GM23248 (cell line): ENCODE results near the gene MYO5A. TPM values are rescaled to one million over a fixed set of nuclear protein-coding genes. Genes with fewer than 3 reads are reported as not detected.

Source experiments
- DNase-seq: peaks from one replicate; pipeline ENCODE4 v3.0.0-alpha.2; 2015
- H2AFZ ChIP-seq: fragments of 200-600 bp; sonication (generic); 2 replicates; pipeline ENCODE4 v1.6.1; 2016; ENCODE audit warnings: antibody characterized with exemption
- H3F3A ChIP-seq: fragments of 200-600 bp; sonication (generic); 2 replicates; pipeline ENCODE4 v1.6.1; 2016; ENCODE audit warnings: mild to moderate bottlenecking, antibody characterized with exemption, mixed run types; ENCODE audit not compliant: insufficient read depth
- H3K27ac ChIP-seq: fragments of 200-600 bp; sonication (generic); 2 replicates; pipeline ENCODE4 v1.5.1; 2016; ENCODE audit warnings: mild to moderate bottlenecking
- H3K27me3 ChIP-seq: fragments of 200-600 bp; sonication (generic); replicated peaks from 2 replicates; pipeline ENCODE4 v1.6.1; 2016; ENCODE audit warnings: mild to moderate bottlenecking; ENCODE audit not compliant: insufficient read depth
- H3K36me3 ChIP-seq: fragments of 200-600 bp; sonication (generic); 2 replicates; pipeline ENCODE4 v1.6.1; 2016; ENCODE audit warnings: low read depth, mild to moderate bottlenecking
- H3K4me1 ChIP-seq: fragments of 200-600 bp; sonication (generic); 2 replicates; pipeline ENCODE4 v1.6.1; 2016; ENCODE audit warnings: mild to moderate bottlenecking; ENCODE audit not compliant: insufficient read depth
- H3K4me2 ChIP-seq: fragments of 200-600 bp; sonication (generic); one replicate; pipeline ENCODE4 v1.6.1; 2016; ENCODE audit warnings: mild to moderate bottlenecking; ENCODE audit not compliant: unreplicated experiment
- H3K4me3 ChIP-seq: fragments of 200-600 bp; sonication (generic); 2 replicates; pipeline ENCODE4 v1.5.1; 2016; ENCODE audit warnings: mild to moderate bottlenecking
- H3K79me2 ChIP-seq: fragments of 200-600 bp; sonication (generic); 2 replicates; pipeline ENCODE4 v1.6.1; 2016; ENCODE audit warnings: mild to moderate bottlenecking; ENCODE audit not compliant: insufficient read depth
- H3K9ac ChIP-seq: fragments of 200-600 bp; sonication (generic); 2 replicates; pipeline ENCODE4 v1.6.1; 2016; ENCODE audit warnings: mild to moderate bottlenecking
- H3K9me2 ChIP-seq: fragments of 200-600 bp; sonication (generic); 2 replicates; pipeline ENCODE4 v1.6.1; 2016; ENCODE audit warnings: mixed run types, mild to moderate bottlenecking, moderate library complexity; ENCODE audit not compliant: insufficient read depth
- H3K9me3 ChIP-seq: fragments of 200-600 bp; sonication (generic); one replicate; pipeline ENCODE4 v1.6.1; 2017; ENCODE audit warnings: low read depth
- H4K20me1 ChIP-seq: fragments of 200-600 bp; sonication (generic); 2 replicates; pipeline ENCODE4 v1.6.0; 2016; ENCODE audit not compliant: insufficient read depth
- EZH2 ChIP-seq: fragments of 200-600 bp; sonication (generic); IDR thresholded peaks from 2 replicates; pipeline ENCODE4 v1.6.1; 2018; ENCODE audit warnings: antibody characterized with exemption, mild to moderate bottlenecking; ENCODE audit not compliant: insufficient read depth, poor library complexity, severe bottlenecking
- EZH2phosphoT487 ChIP-seq: fragments of 200-600 bp; sonication (generic); IDR thresholded peaks from 2 replicates; pipeline ENCODE4 v1.6.1; 2018; ENCODE audit warnings: antibody characterized with exemption, moderate library complexity, mild to moderate bottlenecking, low read depth; ENCODE audit not compliant: insufficient read depth
- WGBS, 2 experiments: methylation state at CpG; one replicate each; pipeline ENCODE4 v1.1.6; 2015 to 2017; ENCODE audit warnings: low lambda C conversion rate in 2 of 2, low coverage in 1 of 2; ENCODE audit errors: missing lambda C conversion rate in 2 of 2; 5-methylcytosine and 5-hydroxymethylcytosine counted together
- in situ Hi-C: fragments of 300-500 bp; cut with MboI; formaldehyde crosslinking; loops from 2 replicates; pipeline ENCODE4 v1.15.0; 2020
- polyA plus RNA-seq: library from polyadenylated mRNA; unstranded; fragments of >200 nt; fragmentation: Nextera tagmentation; extraction: Ambion mirVana; gene quantifications from 2 replicates; pipeline ENCODE4 v1.2.1, GENCODE V29; 2016
- total RNA-seq: library from RNA; depleted of rRNA; stranded (reverse); fragments of >200 nt; shearing (Covaris generic); gene quantifications from 2 replicates; pipeline ENCODE4 v1.2.3, GENCODE V29; 2014

Gene MYO5A
- total and polyA plus RNA-seq, 2 experiments from 2014 or later, result 12.1 to 33.3 TPM

DNA sequence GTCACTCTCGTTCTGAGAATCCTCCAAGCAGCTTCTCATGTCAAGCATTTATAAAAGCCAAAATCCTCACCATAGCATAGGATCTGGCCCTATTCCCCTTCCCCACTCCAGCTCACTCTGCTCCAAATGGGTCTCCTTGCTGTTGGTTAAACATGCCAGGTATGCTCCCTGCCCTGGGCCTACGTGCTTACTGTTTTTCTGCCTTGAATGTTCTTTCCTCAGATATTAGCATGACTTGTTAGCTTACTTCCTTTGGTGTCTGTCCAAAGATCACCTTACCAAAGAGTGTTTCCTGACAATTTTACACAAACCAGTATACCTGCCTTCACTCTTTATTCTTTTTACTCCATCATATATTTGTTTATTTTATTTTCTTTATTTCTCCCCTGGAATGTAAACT is 200.0 kb downstream of the MYO5A start:
- DNase-seq, result no peak
- in situ Hi-C loops, result loop anchor here (25.0 kb wide), 1 partner anchor 409 kb away; no protein-coding TSS in a partner anchor
- Histone ChIP-seq H3K27ac (no peak overlapping the region), H3K4me2 (no peak overlapping the region), H2AFZ (no peak overlapping the region), H3F3A (0 out of 2 replicates have a peak, but pooled peaks cover 13% of the 10 kb centered on the region), H4K20me1 (no peaks in the 10 kb centered on the region), H3K4me3 (no peak overlapping the region), H3K27me3 (no peaks in the 10 kb centered on the region), H3K9ac (no peak overlapping the region), H3K9me2 (no peaks in the 10 kb centered on the region), H3K9me3 (no peaks in the 10 kb centered on the region), H3K79me2 (no peaks in the 10 kb centered on the region), H3K4me1 (no peaks in the 10 kb centered on the region), H3K36me3 (peaks cover 13% of the 10 kb centered on the region)
- WGBS, 2 experiments, result 89 to 93% methylated on average over 2 of the region's 2 CpGs
- TF ChIP-seq EZH2, result no peak
- TF ChIP-seq EZH2phosphoT487, result no peak

- in situ Hi-C loops, result loop anchor here (25.0 kb wide), 1 partner anchor 411 kb away; no protein-coding TSS in a partner anchor
- TF ChIP-seq EZH2phosphoT487 (no peak), EZH2 (no peak)
- WGBS, 2 experiments, result 93 to 96% methylated on average over 2 of the region's 2 CpGs
Measured at GRCh38 chr15:52326756-52327155, 201.9 kb downstream of the MYO5A start.

DNA sequence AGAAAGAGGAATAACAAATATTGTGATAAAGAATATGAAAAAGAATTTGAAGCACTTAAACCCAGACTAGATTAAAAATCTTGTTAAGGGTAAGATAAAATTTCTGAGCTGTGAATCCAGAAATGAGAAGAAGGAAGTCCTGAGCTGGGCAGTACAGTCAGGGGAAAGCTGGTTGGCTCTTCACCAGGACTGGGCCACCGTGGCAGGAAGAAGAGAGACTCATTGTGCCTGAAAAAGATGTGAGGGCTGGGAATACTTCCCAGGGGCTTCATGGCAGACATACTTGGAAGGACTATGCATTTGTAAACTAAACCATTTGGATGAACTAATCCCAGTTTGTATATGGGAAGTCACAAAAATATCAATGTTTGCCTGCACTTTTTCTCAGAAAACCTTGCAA is 204.6 kb downstream of the MYO5A start:
- Histone ChIP-seq H3K27ac (no peak overlapping the region), H3K4me2 (no peak overlapping the region), H3K79me2 (no peaks in the 10 kb centered on the region), H2AFZ (no peak overlapping the region), H4K20me1 (no peaks in the 10 kb centered on the region), H3K9me3 (no peaks in the 10 kb centered on the region), H3K4me1 (no peaks in the 10 kb centered on the region), H3K9me2 (no peaks in the 10 kb centered on the region), H3K4me3 (no peak overlapping the region), H3K36me3 (peaks cover 13% of the 10 kb centered on the region), H3K9ac (no peak overlapping the region), H3F3A (0 out of 2 replicates have a peak, but pooled peaks cover 5% of the 10 kb centered on the region), H3K27me3 (no peaks in the 10 kb centered on the region)
- TF ChIP-seq EZH2phosphoT487 (no peak), EZH2 (no peak)
- DNase-seq, result no peak
- WGBS, 2 experiments, result 8 to 33% methylated on average over 1 of the region's 1 CpG
- in situ Hi-C loops, result no loop called here

More at GRCh38 chr15:52326756-52327155, 201.9 kb downstream of the MYO5A start:
- Histone ChIP-seq H3K9ac (no peak overlapping the region), H3K9me3 (no peaks in the 10 kb centered on the region), H3K36me3 (peaks cover 13% of the 10 kb centered on the region), H3K9me2 (no peaks in the 10 kb centered on the region), H4K20me1 (no peaks in the 10 kb centered on the region), H3F3A (0 out of 2 replicates have a peak, but pooled peaks cover 7% of the 10 kb centered on the region), H2AFZ (no peak overlapping the region), H3K4me2 (no peak overlapping the region), H3K27ac (no peak overlapping the region), H3K4me3 (no peak overlapping the region), H3K27me3 (no peaks in the 10 kb centered on the region), H3K79me2 (no peaks in the 10 kb centered on the region), H3K4me1 (no peaks in the 10 kb centered on the region)
- peak; percentile 71 for DNase-seq

DNA sequence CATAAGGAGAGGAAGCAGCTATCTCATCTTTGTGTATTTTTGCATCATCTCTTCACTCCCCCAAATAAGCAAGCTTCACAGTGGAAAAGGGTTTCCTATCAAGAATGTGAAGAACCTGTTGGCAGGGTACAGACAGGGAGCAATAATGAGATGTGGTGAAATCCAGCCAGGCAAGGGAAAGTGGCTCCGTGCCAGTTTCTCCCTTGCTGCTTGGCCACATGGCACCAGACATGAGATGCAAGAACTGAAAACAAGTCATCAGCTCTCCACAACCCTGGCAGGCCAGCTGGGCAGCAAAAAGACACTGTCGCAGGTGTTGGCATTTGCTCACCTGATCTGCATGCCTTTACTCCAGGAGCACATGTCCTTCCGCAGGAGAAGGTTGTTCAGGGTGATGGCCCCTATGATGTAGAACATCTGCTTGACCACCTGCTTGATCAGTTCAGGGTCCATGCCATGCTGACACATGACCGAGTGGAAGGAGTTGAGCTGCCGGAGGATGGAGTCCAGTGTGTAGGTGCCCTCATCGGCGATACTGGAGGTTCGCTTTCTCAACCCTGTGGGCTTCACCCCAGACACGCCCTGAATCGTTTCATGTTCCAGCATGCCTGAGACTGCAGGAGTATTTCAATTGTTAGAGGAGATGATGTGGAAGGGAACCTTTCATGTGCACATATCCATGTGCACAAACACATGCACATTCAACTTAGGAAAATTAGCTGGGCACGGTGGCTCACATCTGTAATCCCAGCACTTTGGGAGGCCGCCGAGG is 209.8 kb downstream of the MYO5A start:
- TF ChIP-seq EZH2phosphoT487 (no peak), EZH2 (no peak)

More for the DNA sequence above, 209.8 kb downstream of the MYO5A start:
- no peak for DNase-seq
- no peaks in the 10 kb centered on the region for H3K9me2 ChIP-seq
- no peaks in the 10 kb centered on the region for H3F3A ChIP-seq
- H3K4me3 ChIP-seq, result no peak overlapping the region
- H3K27me3 ChIP-seq, result no peaks in the 10 kb centered on the region
- peaks cover 9% of the 10 kb centered on the region for H3K36me3 ChIP-seq
- H4K20me1 ChIP-seq, result no peaks in the 10 kb centered on the region
- 91 to 93% methylated on average over 13 of the region's 13 CpGs for WGBS, 2 experiments
- H3K4me2 ChIP-seq, result no peak overlapping the region
- H2AFZ ChIP-seq, result no peak overlapping the region
- in situ Hi-C loops, result no loop called here
- no peaks in the 10 kb centered on the region for H3K4me1 ChIP-seq
- H3K9me3 ChIP-seq, result no peaks in the 10 kb centered on the region
- H3K79me2 ChIP-seq, result no peaks in the 10 kb centered on the region
- H3K27ac ChIP-seq, result no peak overlapping the region
- H3K9ac ChIP-seq, result no peak overlapping the region
